Panc1 (cell line): ENCODE measurements around the gene OR10A3.

Experiments
- POLR2AphosphoS5 ChIP-seq: IDR thresholded peaks from 2 replicates; pipeline ENCODE4 v1.6.1; 2012; ENCODE audit warnings: mild to moderate bottlenecking, low read depth, low read length, moderate library complexity
- TCF7L2 ChIP-seq: IDR thresholded peaks from 2 replicates; pipeline ENCODE4 v1.6.1; 2011; ENCODE audit warnings: mild to moderate bottlenecking, low read depth, low read length, inconsistent platforms
- TF ChIP-seq, protein P1 (sequence below): fragments of 450-650 bp; IDR thresholded peaks from 2 replicates; pipeline ENCODE4 v1.5.1; 2017; ENCODE audit warnings: mild to moderate bottlenecking
- TF ChIP-seq, protein P2 (sequence below), 2 experiments: IDR thresholded peaks; 2 replicates each; pipeline ENCODE4 v1.6.1; 2011 to 2012; ENCODE audit warnings: low read depth in 2 of 2, control low read depth in 1 of 2, low read length in 1 of 2, mild to moderate bottlenecking in 1 of 2, moderate library complexity in 1 of 2; ENCODE audit not compliant: insufficient read depth in 1 of 2

DNA sequence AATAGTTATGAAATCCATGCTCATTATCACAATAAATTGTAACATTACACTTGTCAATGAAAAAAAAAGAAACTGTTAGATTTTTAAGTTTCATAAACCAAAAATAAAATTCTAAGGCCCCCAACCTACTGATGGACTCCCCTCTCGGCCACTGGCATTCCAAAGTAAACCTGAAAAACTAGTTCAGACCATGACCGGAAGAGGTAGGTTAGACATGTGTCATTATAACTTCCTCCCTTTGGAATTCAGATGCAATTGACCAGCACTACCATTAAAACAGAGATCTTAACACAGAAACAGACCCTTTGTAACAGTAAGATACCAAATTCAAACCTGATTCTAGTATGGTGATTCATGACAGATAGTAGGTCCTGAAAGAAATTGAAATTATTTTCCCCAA is 23.4 kb downstream of the OR10A3 start:
- TF ChIP-seq, protein P1, sequence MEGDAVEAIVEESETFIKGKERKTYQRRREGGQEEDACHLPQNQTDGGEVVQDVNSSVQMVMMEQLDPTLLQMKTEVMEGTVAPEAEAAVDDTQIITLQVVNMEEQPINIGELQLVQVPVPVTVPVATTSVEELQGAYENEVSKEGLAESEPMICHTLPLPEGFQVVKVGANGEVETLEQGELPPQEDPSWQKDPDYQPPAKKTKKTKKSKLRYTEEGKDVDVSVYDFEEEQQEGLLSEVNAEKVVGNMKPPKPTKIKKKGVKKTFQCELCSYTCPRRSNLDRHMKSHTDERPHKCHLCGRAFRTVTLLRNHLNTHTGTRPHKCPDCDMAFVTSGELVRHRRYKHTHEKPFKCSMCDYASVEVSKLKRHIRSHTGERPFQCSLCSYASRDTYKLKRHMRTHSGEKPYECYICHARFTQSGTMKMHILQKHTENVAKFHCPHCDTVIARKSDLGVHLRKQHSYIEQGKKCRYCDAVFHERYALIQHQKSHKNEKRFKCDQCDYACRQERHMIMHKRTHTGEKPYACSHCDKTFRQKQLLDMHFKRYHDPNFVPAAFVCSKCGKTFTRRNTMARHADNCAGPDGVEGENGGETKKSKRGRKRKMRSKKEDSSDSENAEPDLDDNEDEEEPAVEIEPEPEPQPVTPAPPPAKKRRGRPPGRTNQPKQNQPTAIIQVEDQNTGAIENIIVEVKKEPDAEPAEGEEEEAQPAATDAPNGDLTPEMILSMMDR, result no peak
- TF ChIP-seq POLR2AphosphoS5, result no peak
- TF ChIP-seq TCF7L2, result no peak
- TF ChIP-seq, protein P2, sequence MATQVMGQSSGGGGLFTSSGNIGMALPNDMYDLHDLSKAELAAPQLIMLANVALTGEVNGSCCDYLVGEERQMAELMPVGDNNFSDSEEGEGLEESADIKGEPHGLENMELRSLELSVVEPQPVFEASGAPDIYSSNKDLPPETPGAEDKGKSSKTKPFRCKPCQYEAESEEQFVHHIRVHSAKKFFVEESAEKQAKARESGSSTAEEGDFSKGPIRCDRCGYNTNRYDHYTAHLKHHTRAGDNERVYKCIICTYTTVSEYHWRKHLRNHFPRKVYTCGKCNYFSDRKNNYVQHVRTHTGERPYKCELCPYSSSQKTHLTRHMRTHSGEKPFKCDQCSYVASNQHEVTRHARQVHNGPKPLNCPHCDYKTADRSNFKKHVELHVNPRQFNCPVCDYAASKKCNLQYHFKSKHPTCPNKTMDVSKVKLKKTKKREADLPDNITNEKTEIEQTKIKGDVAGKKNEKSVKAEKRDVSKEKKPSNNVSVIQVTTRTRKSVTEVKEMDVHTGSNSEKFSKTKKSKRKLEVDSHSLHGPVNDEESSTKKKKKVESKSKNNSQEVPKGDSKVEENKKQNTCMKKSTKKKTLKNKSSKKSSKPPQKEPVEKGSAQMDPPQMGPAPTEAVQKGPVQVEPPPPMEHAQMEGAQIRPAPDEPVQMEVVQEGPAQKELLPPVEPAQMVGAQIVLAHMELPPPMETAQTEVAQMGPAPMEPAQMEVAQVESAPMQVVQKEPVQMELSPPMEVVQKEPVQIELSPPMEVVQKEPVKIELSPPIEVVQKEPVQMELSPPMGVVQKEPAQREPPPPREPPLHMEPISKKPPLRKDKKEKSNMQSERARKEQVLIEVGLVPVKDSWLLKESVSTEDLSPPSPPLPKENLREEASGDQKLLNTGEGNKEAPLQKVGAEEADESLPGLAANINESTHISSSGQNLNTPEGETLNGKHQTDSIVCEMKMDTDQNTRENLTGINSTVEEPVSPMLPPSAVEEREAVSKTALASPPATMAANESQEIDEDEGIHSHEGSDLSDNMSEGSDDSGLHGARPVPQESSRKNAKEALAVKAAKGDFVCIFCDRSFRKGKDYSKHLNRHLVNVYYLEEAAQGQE (IDR thresholded peaks at IDR 0.05; ENCODE audit: insufficient read depth in 1 of 2, low read depth in 2 of 2, low read length in 1 of 2), result no peak
